Esophagus squamous epithelium (tissue), 4 donors: ENCODE measurements around the gene PAX8.

ENCODE experiments used
- CTCF ChIP-seq, 6 experiments: fragments of 450-650 bp in 4 of 6; fragments of 200-600 bp in 2 of 6; sonication (generic) in 2 of 6; IDR thresholded peaks; one replicate each; pipeline ENCODE4 v1.5.1; 2016 to 2019; ENCODE audit warnings: antibody characterized with exemption in 6 of 6, mild to moderate bottlenecking in 4 of 6, moderate library complexity in 4 of 6
- POLR2A ChIP-seq, 4 donors: fragments of 450-650 bp; IDR thresholded peaks; one replicate each; pipeline ENCODE4 v1.6.1; 2017; ENCODE audit warnings: antibody characterized with exemption in 4 of 4, mild to moderate bottlenecking in 4 of 4, moderate library complexity in 3 of 4

- TF ChIP-seq POLR2A (IDR thresholded peaks at IDR 0.05) (no peak), CTCF (IDR thresholded peaks at IDR 0.05) (no peak)
Measured at GRCh38 chr2:113223813-113224212, 54.9 kb downstream of the PAX8 start.
